ENCODE data around the gene CLECL1. TPM values are rescaled to one million over a fixed set of nuclear protein-coding genes. Genes with fewer than 3 reads are reported as not detected.

Gene CLECL1
- total RNA-seq, 1 experiment from 2014 or later: not detected

DNA sequence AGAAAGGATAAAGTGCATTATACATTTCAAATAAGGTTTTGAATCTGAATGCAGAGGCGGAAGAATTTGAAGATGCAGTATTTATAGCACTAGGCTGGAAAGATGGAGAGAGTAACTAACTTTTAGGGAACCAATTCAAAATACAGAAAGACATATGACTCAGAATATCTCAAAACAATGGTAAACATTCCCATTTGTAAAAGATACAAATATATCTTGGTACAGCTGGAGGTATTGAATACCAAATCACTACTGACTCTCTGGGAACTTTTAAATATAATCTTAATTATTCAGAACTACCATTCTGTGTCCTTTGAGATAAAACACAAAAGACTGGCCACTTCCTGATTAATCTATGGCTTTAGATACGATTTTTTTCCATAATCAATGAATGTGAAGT, 22.7 kb upstream of the CLECL1 start:
- H3K36me3 ChIP-seq (ENCODE audit: control insufficient read depth in 1 of 2, insufficient read depth in 2 of 2, low read length in 2 of 2): no peaks in the 10 kb centered on the region
- BruUV-seq (replicated peaks): no TSS peak
- CTCF ChIA-PET: interaction anchor here (2.2 kb wide), 1 partner anchor 13 kb away, joined by 10 read pairs; no protein-coding TSS in a partner anchor

More for the DNA sequence above, 22.7 kb upstream of the CLECL1 start:
- no peak overlapping the region for H3K27ac ChIP-seq (ENCODE audit: low read depth, low read length)
- no peak overlapping the region for H2AFZ ChIP-seq (ENCODE audit: low read depth, low read length, poor library complexity, severe bottlenecking)
- no peak overlapping the region for H3K4me2 ChIP-seq (ENCODE audit: low read length)
- no peak for TF ChIP-seq REST (IDR thresholded peaks at IDR 0.05; ENCODE audit: low read depth)
- no peak for TF ChIP-seq RAD21 (IDR thresholded peaks at IDR 0.05; ENCODE audit: low read depth)
- TF ChIP-seq SP1 (IDR thresholded peaks at IDR 0.05; ENCODE audit: low read depth): no peak
- TF ChIP-seq CEBPB (IDR thresholded peaks at IDR 0.05; ENCODE audit: low read depth): no peak
- TF ChIP-seq POLR2AphosphoS5 (IDR thresholded peaks at IDR 0.05; ENCODE audit: low read depth, low read length): no peak
- no peak for TF ChIP-seq POLR2A (IDR thresholded peaks at IDR 0.05; ENCODE audit: borderline replicate concordance, extremely low read depth, insufficient read depth, insufficient read length)
- TF ChIP-seq EGR1 (IDR thresholded peaks at IDR 0.05; ENCODE audit: low read depth): no peak
- TF ChIP-seq, protein P1, sequence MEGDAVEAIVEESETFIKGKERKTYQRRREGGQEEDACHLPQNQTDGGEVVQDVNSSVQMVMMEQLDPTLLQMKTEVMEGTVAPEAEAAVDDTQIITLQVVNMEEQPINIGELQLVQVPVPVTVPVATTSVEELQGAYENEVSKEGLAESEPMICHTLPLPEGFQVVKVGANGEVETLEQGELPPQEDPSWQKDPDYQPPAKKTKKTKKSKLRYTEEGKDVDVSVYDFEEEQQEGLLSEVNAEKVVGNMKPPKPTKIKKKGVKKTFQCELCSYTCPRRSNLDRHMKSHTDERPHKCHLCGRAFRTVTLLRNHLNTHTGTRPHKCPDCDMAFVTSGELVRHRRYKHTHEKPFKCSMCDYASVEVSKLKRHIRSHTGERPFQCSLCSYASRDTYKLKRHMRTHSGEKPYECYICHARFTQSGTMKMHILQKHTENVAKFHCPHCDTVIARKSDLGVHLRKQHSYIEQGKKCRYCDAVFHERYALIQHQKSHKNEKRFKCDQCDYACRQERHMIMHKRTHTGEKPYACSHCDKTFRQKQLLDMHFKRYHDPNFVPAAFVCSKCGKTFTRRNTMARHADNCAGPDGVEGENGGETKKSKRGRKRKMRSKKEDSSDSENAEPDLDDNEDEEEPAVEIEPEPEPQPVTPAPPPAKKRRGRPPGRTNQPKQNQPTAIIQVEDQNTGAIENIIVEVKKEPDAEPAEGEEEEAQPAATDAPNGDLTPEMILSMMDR (IDR thresholded peaks at IDR 0.05 in 2 of 3, conservative IDR thresholded peaks at IDR 0.05 in 1 of 3; ENCODE audit: borderline replicate concordance in 1 of 3, insufficient read depth in 1 of 3, low read depth in 2 of 3, low read length in 2 of 3): no peak
- H3K79me2 ChIP-seq (ENCODE audit: insufficient read depth, low read length): no peaks in the 10 kb centered on the region
- H3K4me3 ChIP-seq (replicated peaks in 1 of 2; ENCODE audit: low read depth in 1 of 2, low read length in 2 of 2): no peak overlapping the region
- ChIA-PET POLR2A (no interaction called here), RAD21 (ENCODE audit: low non-redundant PET in 1 of 2, low total read pairs in 2 of 2, uncharacterized antibody in 2 of 2, unreplicated experiment in 2 of 2) (no interaction called here)
- H3K27me3 ChIP-seq (ENCODE audit: insufficient read depth, low read length): peaks cover 54% of the 10 kb centered on the region
- peaks cover 0 to 1% of the 10 kb centered on the region in 2 experiments; a peak in 2 of 4 replicates for H3K4me1 ChIP-seq (ENCODE audit: control insufficient read depth in 1 of 2, insufficient read depth in 2 of 2, low read length in 2 of 2)
- DNase-seq (ENCODE audit: low read depth, low spot score) (no peak), ATAC-seq (no peak)
- no peaks in the 10 kb centered on the region for H3K9me3 ChIP-seq (ENCODE audit: control insufficient read depth in 1 of 2, insufficient read depth in 1 of 2, low read depth in 1 of 2, low read length in 2 of 2)
- intact Hi-C loops (cut with micrococcal nuclease): no loop called here
- H4K20me1 ChIP-seq (ENCODE audit: insufficient read depth): no peaks in the 10 kb centered on the region
- H3K9ac ChIP-seq (ENCODE audit: low read length): no peak overlapping the region
- no peaks in the 10 kb centered on the region for H3K9me2 ChIP-seq (ENCODE audit: insufficient read depth)

All from HCT116 (cell line).